HepG2 (cell line): ENCODE data around the gene PCIF1. TPM values are rescaled to one million over a fixed set of nuclear protein-coding genes. Genes with fewer than 3 reads are reported as not detected.

Source experiments
- polyA plus RNA-seq, 8 experiments: library from polyadenylated mRNA; depleted of rRNA in 3 of 8; stranded (reverse) in 7 of 8; unstranded in 1 of 8; fragments of >200 nt; fragmentation: Illumina TruSeq in 4 of 8; extraction: Trizol in 4 of 8; gene quantifications; 2 replicates each; pipeline versions ENCODE4 v1.2.1 to v1.2.3, GENCODE V29; 2011 to 2016; ENCODE audit warnings: low read depth in 4 of 8, missing spikeins in 1 of 8, mixed read lengths in 1 of 8; ENCODE audit not compliant: insufficient read depth in 1 of 8
- total RNA-seq, 5 experiments: library from RNA; depleted of rRNA; stranded (reverse); fragments of >200 nt; fragmentation: Illumina TruSeq; extraction: Trizol; gene quantifications; 2 replicates each; pipeline ENCODE4 v1.2.3, GENCODE V29; 2016; ENCODE audit warnings: low read depth in 1 of 5

The PCIF1 gene
- total and polyA plus RNA-seq, 2 of the 13 experiments (the other 11 are each of a cell fraction or from before 2014, with no cell fraction given): 20.9 to 24.4 TPM

Other genes starting within 250 kb of the PCIF1 start
- not detected in 2 replicates for gene WFDC13, start 232.6 kb upstream of the PCIF1 start, total RNA-seq (2016; rRNA removed; fragmentation: Illumina TruSeq; extraction: Trizol)
- not detected in 2 replicates for gene WFDC13, start 232.6 kb upstream of the PCIF1 start, polyA plus RNA-seq (2011; rRNA removed)
- not detected in 2 replicates for gene WFDC10B, start 229.7 kb upstream of the PCIF1 start, total RNA-seq (2016; rRNA removed; fragmentation: Illumina TruSeq; extraction: Trizol)
- 0.24 TPM in 1 of 2 replicates, not detected in the other for gene WFDC10B, start 229.7 kb upstream of the PCIF1 start, polyA plus RNA-seq (2011; rRNA removed)
- not detected in 2 replicates for gene SPINT4, start 212.3 kb upstream of the PCIF1 start, total RNA-seq (2016; rRNA removed; fragmentation: Illumina TruSeq; extraction: Trizol)
- gene SPINT4, start 212.3 kb upstream of the PCIF1 start, polyA plus RNA-seq (2011; rRNA removed): not detected in 2 replicates
- 0.40 and 0.58 TPM in 2 replicates for gene WFDC3, start 142.8 kb upstream of the PCIF1 start, total RNA-seq (2016; rRNA removed; fragmentation: Illumina TruSeq; extraction: Trizol)
- 0.33 TPM in 1 of 2 replicates, not detected in the other for gene WFDC3, start 142.8 kb upstream of the PCIF1 start, polyA plus RNA-seq (2011; rRNA removed)
- 23.2 and 40.1 TPM in 2 replicates for gene DNTTIP1, start 142.7 kb upstream of the PCIF1 start, total RNA-seq (2016; rRNA removed; fragmentation: Illumina TruSeq; extraction: Trizol)
- 56.7 and 56.8 TPM in 2 replicates for gene DNTTIP1, start 142.7 kb upstream of the PCIF1 start, polyA plus RNA-seq (2011; rRNA removed)
- 123 and 139 TPM in 2 replicates for gene UBE2C, start 122.0 kb upstream of the PCIF1 start, total RNA-seq (2016; rRNA removed; fragmentation: Illumina TruSeq; extraction: Trizol)
- 58.6 and 100 TPM in 2 replicates for gene UBE2C, start 122.0 kb upstream of the PCIF1 start, polyA plus RNA-seq (2011; rRNA removed)
- gene TNNC2, start 107.4 kb upstream of the PCIF1 start, total RNA-seq (2016; rRNA removed; fragmentation: Illumina TruSeq; extraction: Trizol): 4.7 and 7.1 TPM in 2 replicates
- gene TNNC2, start 107.4 kb upstream of the PCIF1 start, polyA plus RNA-seq (2011; rRNA removed): 1.8 and 2.5 TPM in 2 replicates
- gene SNX21, start 100.9 kb upstream of the PCIF1 start, total RNA-seq (2016; rRNA removed; fragmentation: Illumina TruSeq; extraction: Trizol): 9.3 and 12.8 TPM in 2 replicates
- gene SNX21, start 100.9 kb upstream of the PCIF1 start, polyA plus RNA-seq (2011; rRNA removed): 7.7 and 9.3 TPM in 2 replicates
- gene ACOT8, start 77.3 kb upstream of the PCIF1 start, total RNA-seq (2016; rRNA removed; fragmentation: Illumina TruSeq; extraction: Trizol): 31.4 and 39.1 TPM in 2 replicates
- 45.5 and 54.4 TPM in 2 replicates for gene ACOT8, start 77.3 kb upstream of the PCIF1 start, polyA plus RNA-seq (2011; rRNA removed)
- gene ZSWIM3, start 77.1 kb upstream of the PCIF1 start, total RNA-seq (2016; rRNA removed; fragmentation: Illumina TruSeq; extraction: Trizol): 5.8 and 7.3 TPM in 2 replicates
- 5.2 and 7.1 TPM in 2 replicates for gene ZSWIM3, start 77.1 kb upstream of the PCIF1 start, polyA plus RNA-seq (2011; rRNA removed)
- 11.7 and 16.5 TPM in 2 replicates for gene ZSWIM1, start 53.5 kb upstream of the PCIF1 start, total RNA-seq (2016; rRNA removed; fragmentation: Illumina TruSeq; extraction: Trizol)
- gene ZSWIM1, start 53.5 kb upstream of the PCIF1 start, polyA plus RNA-seq (2011; rRNA removed): 9.0 and 9.5 TPM in 2 replicates
- 3.3 and 7.6 TPM in 2 replicates for gene SPATA25, start 47.1 kb upstream of the PCIF1 start, total RNA-seq (2016; rRNA removed; fragmentation: Illumina TruSeq; extraction: Trizol)
- gene SPATA25, start 47.1 kb upstream of the PCIF1 start, polyA plus RNA-seq (2011; rRNA removed): 4.8 and 8.9 TPM in 2 replicates
- 4.1 and 9.7 TPM in 2 replicates for gene NEURL2, start 43.5 kb upstream of the PCIF1 start, total RNA-seq (2016; rRNA removed; fragmentation: Illumina TruSeq; extraction: Trizol)
- gene NEURL2, start 43.5 kb upstream of the PCIF1 start, polyA plus RNA-seq (2011; rRNA removed): 7.2 and 12.2 TPM in 2 replicates
- gene CTSA, start 43.3 kb upstream of the PCIF1 start, total RNA-seq (2016; rRNA removed; fragmentation: Illumina TruSeq; extraction: Trizol): 63.8 and 202 TPM in 2 replicates
- 222 and 231 TPM in 2 replicates for gene CTSA, start 43.3 kb upstream of the PCIF1 start, polyA plus RNA-seq (2011; rRNA removed)
- gene PLTP, start 22.5 kb upstream of the PCIF1 start, total RNA-seq (2016; rRNA removed; fragmentation: Illumina TruSeq; extraction: Trizol): 7.0 and 16.9 TPM in 2 replicates
- gene PLTP, start 22.5 kb upstream of the PCIF1 start, polyA plus RNA-seq (2011; rRNA removed): 28.6 and 30.7 TPM in 2 replicates
- gene ZNF335, start 37.5 kb downstream of the PCIF1 start, total RNA-seq (2016; rRNA removed; fragmentation: Illumina TruSeq; extraction: Trizol): 6.0 and 13.7 TPM in 2 replicates
- gene ZNF335, start 37.5 kb downstream of the PCIF1 start, polyA plus RNA-seq (2011; rRNA removed): 9.7 and 12.3 TPM in 2 replicates
- not detected in 2 replicates for gene MMP9, start 74.2 kb downstream of the PCIF1 start, total RNA-seq (2016; rRNA removed; fragmentation: Illumina TruSeq; extraction: Trizol)
- 0.03 TPM in 1 of 2 replicates, not detected in the other for gene MMP9, start 74.2 kb downstream of the PCIF1 start, polyA plus RNA-seq (2011; rRNA removed)
- gene SLC12A5, start 94.5 kb downstream of the PCIF1 start, total RNA-seq (2016; rRNA removed; fragmentation: Illumina TruSeq; extraction: Trizol): 5.3 and 5.4 TPM in 2 replicates
- 4.3 and 5.6 TPM in 2 replicates for gene SLC12A5, start 94.5 kb downstream of the PCIF1 start, polyA plus RNA-seq (2011; rRNA removed)
- 28.4 and 37.7 TPM in 2 replicates for gene NCOA5, start 155.3 kb downstream of the PCIF1 start, total RNA-seq (2016; rRNA removed; fragmentation: Illumina TruSeq; extraction: Trizol)
- gene NCOA5, start 155.3 kb downstream of the PCIF1 start, polyA plus RNA-seq (2011; rRNA removed): 16.5 and 17.5 TPM in 2 replicates
- 2.2 and 4.6 TPM in 2 replicates for gene CD40, start 183.6 kb downstream of the PCIF1 start, total RNA-seq (2016; rRNA removed; fragmentation: Illumina TruSeq; extraction: Trizol)
- 13.4 TPM in 2 replicates for gene CD40, start 183.6 kb downstream of the PCIF1 start, polyA plus RNA-seq (2011; rRNA removed)